Activated naive CD8-positive, alpha-beta T cell treated with anti-CD3 and anti-CD28 coated beads for 36 hours (primary cell): ENCODE results near the gene C1orf141. TPM values are rescaled to one million over a fixed set of nuclear protein-coding genes. Genes with fewer than 3 reads are reported as not detected.

Experiments used
- DNase-seq: peaks from one replicate; pipeline ENCODE4 v3.0.0; 2021
- H3K27ac Mint-ChIP-seq: one replicate; pipeline ENCODE4 v1.8.0; 2022; ENCODE audit warnings: mild to moderate bottlenecking, moderate library complexity, mixed read lengths
- H3K27me3 Mint-ChIP-seq: one replicate; pipeline ENCODE4 v1.8.0; 2022; ENCODE audit warnings: mild to moderate bottlenecking, mixed read lengths
- H3K36me3 Mint-ChIP-seq: one replicate; pipeline ENCODE4 v1.8.0; 2021; ENCODE audit warnings: mild to moderate bottlenecking, mixed read lengths
- H3K4me1 Mint-ChIP-seq: one replicate; pipeline ENCODE4 v1.8.0; 2021; ENCODE audit warnings: mixed read lengths
- H3K4me3 Mint-ChIP-seq: one replicate; pipeline ENCODE4 v1.8.0; 2022; ENCODE audit warnings: mild to moderate bottlenecking, moderate library complexity, mixed read lengths
- H3K9me3 Mint-ChIP-seq: one replicate; pipeline ENCODE4 v1.8.0; 2022; ENCODE audit warnings: mixed read lengths
- total RNA-seq, 2 experiments: library from RNA; stranded (reverse); gene quantifications; one replicate each; pipeline ENCODE4 v1.2.3, GENCODE V29; 2021

C1orf141 gene
- total RNA-seq, 2 experiments from 2014 or later, result not detected

- peaks cover 32% of the 10 kb centered on the region for H3K36me3 Mint-ChIP-seq
- DNase-seq, result no peak
Measured at GRCh38 chr1:67044631-67045270, 90.0 kb downstream of the C1orf141 start.

GRCh38 chr1:67043366-67043765, 91.4 kb downstream of the C1orf141 start:
- Mint-ChIP-seq H3K27ac (no peak overlapping the region), H3K36me3 (peaks cover 35% of the 10 kb centered on the region), H3K9me3 (no peaks in the 10 kb centered on the region), H3K27me3 (no peaks in the 10 kb centered on the region), H3K4me1 (peaks cover 15% of the 10 kb centered on the region), H3K4me3 (no peak overlapping the region)
- DNase-seq, result no peak

More at GRCh38 chr1:67044631-67045270, 90.0 kb downstream of the C1orf141 start:
- Mint-ChIP-seq H3K27ac (no peak overlapping the region), H3K4me1 (peaks cover 12% of the 10 kb centered on the region), H3K9me3 (no peaks in the 10 kb centered on the region), H3K27me3 (no peaks in the 10 kb centered on the region), H3K4me3 (no peak overlapping the region)

Other genes with a start within 250 kb of the C1orf141 start
- gene DNAI4, start 210.1 kb downstream of the C1orf141 start, total RNA-seq, result 1 to 10 TPM; 1.2 to 1.4 TPM
- gene MIER1, start 210.0 kb downstream of the C1orf141 start, total RNA-seq, result 10 to 100 TPM; 52.8 to 52.9 TPM
- 10 to 100 TPM; 12.1 to 12.6 TPM for gene SLC35D1, start 80.8 kb downstream of the C1orf141 start, total RNA-seq
- gene IL23R, start 31.5 kb upstream of the C1orf141 start, total RNA-seq, result under 1 TPM in 1 of 2 experiments, not detected in 1; 0.08 TPM
- gene IL12RB2, start 172.9 kb upstream of the C1orf141 start, total RNA-seq, result 10 to 100 TPM; 39.8 to 40.2 TPM